NCI-H2171 treated with DMSO at 0.1 percent for 48 hours (cell line): ENCODE data around the gene IKZF2.

Experiments
- DNase-seq: peaks from one replicate; lab custom pipeline; 2025; lab: John Stamatoyannopoulos, UW

Gene IKZF2

DNA sequence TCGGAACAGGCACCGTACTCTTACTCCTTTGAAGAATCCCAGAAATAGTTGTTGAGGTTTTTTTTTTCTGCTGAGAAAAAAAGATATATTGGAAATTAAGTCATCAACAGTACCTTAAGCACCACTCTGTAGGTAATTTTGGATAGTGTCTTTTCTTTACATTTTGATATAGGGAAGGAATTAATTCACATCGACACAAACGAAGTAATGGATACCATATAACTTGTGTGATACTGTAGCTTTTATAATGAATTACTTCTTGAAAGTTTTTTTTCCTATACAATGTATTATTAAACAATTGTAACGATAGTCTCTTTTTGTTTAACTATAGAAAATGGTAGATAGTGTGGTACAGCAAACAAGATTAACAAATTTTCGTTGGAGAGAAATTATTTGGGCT is 1.5 kb upstream of the IKZF2 start:
- DNase-seq: no peak

GRCh38 chr2:213152065-213152794 is 818 bp upstream of the IKZF2 start:
- peak; percentile 54 for DNase-seq

DNA sequence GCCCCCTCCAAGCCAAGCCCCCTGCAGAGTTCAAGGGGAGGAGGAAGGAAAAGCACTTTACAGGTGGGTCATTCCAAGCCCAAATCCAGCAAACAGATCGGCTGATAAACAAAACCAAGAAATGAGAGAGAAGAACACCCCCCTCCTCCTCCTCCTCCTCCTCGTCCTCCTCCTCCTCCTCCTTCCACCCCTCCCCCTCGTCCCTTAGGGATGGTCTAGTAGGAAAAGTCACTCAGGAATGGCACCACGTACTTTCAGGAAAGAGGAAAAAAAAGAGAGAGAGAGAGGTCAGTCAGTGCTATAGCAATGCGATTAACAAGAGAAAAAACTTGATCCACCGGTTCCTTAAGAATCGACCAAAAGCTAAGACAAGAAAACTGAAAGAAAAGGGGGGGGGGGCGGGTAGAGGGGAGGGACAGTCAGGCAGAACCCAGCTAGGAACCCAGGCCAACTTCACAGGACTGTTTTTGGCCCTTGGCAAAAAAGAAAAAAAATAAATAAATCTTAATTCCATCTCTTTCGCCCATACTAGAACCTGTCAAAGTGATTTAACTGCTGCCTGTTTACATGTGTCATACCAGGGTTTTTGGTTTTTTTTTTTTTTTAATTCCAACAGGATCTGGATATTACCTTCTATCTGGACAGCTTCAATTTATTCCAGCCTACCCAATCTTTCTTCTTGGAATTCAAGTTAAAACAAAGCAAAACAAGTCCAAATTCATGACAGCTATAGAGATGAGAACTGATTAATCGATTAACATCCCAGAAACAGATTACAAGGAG is 906 bp downstream of the IKZF2 start:
- DNase-seq: no peak

DNA sequence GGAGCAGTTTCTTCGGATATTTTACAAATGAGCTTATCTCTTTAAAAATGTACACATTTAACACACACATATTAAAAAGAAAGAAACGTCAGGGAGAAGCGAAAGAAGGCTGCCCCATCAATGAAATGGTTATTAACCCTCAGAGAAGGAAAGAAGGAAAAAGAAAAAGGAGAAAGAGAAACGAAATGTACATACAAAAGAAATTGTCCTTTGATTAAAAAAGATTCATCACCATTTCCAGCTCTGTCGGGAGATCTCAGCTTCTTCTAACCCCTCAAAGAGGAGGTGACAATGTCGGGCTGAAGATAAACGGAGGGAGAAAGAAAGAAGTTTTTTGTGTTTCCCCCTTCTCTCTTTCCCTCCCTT is 1.5 kb downstream of the IKZF2 start:
- no peak for DNase-seq

GRCh38 chr2:213149294-213149875 is 2.0 kb downstream of the IKZF2 start:
- no peak for DNase-seq

GRCh38 chr2:213148572-213149261 is 2.7 kb downstream of the IKZF2 start:
- DNase-seq: no peak

DNA sequence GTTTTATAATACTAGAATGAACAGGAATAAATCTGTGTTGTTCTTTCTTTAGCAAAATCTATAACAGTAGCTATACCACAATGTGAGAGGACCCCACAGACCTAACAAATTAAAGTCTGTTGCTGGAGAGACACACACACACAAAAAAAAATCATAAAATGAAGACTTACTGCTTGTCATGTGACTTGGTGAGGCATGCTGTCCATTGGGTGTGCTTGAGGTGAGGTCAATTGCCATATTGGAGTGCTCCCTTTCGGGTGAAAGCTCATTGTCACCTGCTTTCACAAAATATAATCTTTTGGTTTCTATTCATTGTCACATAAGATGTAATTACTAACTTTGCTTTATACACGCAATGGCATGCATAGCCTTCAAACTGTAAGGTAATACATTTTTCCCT is 3.9 kb downstream of the IKZF2 start:
- DNase-seq: no peak

- no peak for DNase-seq
These were observed 5.6 kb downstream of the IKZF2 start for GRCh38 chr2:213145715-213146242.

GRCh38 chr2:213137064-213137463 is 14.3 kb downstream of the IKZF2 start:
- no peak for DNase-seq

DNA sequence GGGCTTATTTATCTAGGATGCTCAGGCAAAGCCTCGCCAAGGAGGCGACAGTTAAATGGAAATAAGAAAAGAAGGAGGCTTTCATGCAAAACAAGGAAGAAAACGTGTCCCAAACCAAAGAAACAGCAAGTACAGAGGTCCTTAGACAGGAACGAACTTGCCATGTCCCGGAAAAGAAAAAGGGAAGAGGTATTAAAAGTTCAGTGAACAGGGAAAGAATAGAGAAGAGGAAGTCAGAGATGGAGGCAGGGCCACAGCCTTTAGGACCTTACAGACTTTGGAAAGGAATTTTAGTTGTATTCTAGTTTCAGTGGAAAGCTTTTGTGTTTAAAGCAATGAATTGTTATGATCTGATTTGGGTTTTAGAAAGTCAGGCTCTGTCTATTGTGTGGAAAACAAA is 22.1 kb downstream of the IKZF2 start:
- no peak for DNase-seq

DNA sequence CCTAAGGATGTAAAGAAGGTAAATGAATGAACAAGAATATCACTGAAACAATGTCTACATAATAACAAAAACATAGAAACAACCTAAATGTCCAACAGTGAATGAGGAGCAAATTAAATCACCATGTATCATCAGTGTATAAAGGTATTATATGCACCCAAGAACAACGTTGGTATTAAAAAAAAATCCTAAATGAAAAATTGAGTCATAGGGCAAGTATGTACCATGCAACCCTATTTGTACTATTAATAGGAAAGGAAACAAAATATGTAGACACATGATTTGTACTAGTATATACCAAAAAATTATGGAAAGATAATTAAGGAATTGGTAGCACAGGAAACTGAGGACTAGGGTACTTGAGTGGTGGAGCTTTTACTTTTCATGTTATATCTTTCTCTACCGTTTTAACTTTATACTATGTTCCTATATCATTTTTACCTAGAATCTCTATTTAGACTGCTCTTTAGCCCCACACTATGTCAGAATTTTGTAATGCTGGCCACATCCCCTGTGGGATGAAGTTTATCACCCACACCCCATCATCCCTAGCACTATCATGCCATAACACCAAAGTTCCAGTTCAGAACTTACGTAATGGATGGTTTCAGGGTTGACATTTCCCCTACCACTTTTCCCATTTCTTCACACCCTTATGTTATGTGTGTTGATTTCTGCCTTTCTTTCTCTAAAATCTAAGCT is 25.6 kb downstream of the IKZF2 start:
- no peak for DNase-seq

- peak; percentile 42 for DNase-seq
These were observed 28.7 kb downstream of the IKZF2 start for GRCh38 chr2:213122725-213123124.

DNA sequence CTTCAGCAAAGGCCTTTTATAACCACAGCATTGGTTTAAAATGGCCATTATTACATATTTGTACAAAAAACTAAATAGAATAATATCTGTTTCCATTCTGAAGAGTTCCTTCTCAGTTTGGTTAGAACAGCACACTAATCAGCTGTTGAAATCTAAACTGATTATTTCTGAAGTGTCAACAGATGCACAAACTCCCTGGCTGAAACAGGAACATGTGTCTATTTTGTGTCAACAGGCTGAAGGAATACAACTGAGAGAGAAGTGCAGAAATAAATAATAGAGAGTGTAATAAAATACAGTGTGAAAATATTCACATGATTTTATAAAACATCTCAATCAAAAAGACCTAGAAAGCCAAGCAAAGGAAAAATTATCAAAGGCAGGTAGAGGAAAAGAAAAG is 29.7 kb downstream of the IKZF2 start:
- peak; percentile 27 for DNase-seq

DNA sequence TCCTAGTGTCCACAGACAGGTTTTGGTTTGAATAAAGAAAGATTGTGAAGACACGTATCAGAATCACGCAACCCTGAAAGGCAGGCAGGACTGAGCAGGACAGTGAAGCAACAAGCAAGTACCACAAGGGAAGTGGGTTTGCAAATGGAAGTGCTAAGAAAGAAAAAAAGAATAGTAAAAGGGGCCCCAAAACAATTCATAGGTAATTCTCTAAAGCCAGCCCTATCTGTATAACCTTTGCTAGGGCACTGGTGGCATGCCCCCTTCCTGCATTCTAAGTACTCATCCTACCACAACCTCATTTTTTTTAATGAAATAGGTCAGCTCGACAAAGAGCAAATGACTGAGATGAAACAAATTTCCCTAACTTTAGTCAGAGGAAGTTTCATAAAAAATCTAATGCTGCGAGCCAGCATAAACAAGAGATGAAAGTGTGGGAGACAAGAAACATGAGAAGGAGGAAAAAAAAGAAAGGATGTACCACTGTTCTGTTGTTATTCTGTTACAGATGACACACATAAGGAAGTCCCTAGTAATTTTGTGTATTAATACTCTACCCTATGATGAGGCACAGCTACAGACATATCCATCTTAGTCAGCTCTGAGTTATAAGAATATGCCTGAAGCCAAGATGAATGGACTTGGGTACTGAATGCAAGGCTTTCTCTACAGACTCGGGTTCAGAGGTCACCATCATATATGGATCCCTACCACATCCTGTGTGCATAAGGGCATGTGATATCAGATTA is 32.2 kb downstream of the IKZF2 start:
- no peak for DNase-seq

DNA sequence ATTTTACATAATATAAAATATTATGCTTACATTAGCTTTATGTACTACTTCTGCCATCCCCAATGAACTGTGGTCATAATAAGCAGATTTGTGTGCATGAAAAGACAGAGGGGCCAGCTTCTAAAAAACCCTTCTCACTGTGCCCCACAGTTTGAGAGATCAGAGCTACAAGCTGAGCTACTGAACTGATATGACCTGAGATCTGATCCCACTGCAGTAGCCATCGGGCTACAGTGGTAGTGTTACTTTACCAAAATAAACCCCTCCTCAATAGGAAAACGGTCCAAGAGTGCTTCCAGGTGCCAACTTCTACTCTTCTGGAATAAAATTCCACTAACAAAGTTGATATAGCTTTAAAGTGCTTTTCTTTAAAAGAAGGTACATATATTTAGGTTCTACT is 43.1 kb downstream of the IKZF2 start:
- no peak for DNase-seq

DNA sequence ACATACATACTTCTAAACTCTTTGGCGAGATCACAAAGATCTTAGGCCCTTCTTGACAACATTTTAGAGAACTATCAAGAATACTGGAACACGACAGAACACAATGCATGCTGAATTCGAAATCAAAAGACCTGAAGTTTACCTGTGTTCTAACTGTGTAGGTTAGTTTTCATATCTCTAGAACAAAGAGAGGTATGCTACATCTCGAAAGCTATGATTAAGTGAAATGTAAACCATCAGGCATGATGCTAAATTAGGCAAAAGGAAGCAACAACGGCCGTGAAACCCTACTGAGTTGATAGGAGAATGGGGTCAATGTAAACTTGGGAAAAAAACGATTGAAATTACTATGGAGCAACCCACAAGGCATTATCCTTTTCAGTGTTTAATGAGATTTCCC is 43.7 kb downstream of the IKZF2 start:
- DNase-seq: no peak

DNA sequence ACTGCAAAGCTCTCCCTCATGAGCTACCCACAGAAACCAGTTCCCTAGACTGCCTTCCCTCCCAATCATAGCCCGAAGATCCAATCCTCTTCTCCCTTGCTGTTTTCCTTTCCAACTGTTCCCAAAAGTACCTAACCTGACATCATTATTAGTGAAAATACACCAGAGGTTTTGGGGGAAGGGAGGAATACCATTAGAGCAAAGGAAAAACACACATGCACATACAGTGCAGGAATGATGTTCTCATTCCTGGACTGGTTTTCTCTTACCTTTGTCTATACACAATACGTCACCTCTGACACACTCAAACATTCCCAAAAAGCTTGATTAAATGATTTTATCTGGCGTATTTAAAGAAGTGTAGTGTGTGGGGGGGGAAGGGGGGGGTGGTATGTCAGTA is 46.2 kb downstream of the IKZF2 start:
- no peak for DNase-seq

- DNase-seq: no peak
These were observed 46.6 kb downstream of the IKZF2 start for GRCh38 chr2:213104903-213105202.

- peak; percentile 35 for DNase-seq
These were observed 47.1 kb downstream of the IKZF2 start for GRCh38 chr2:213104092-213104902.

DNA sequence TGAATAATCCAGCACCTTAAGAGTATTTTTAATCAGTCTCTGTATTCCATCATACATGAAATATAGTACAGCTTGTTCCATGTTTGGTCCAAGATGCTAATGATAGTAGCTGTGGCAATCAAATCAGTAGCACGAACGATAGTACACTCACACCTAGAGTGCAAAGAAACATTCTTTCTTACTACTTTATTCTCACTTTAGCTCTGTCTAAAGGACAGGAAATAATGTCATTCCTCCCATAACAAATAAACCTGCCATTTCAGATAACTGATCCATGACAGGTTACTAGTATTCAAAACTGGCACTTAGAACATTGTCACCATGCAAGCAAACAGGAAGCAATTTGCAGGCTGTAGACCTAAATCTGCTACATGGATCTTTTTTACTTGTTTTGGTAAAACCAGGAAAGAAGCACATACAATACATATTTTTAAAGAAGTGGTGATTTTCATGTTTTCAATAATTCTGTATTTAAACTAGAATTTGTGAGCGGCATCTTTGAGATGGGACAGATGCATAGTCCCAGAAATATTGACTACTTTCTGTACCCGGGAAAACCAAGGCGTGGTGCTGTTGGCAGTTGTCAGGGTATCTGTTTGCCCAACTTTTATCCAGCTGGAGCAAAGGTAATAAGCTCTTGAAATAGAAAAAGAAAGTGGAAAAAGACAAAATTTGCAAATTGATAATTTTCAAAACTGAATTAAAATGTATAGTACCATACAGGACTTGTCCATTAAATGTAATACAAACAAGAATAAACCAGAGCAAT is 49.5 kb downstream of the IKZF2 start:
- no peak for DNase-seq
